Neural crest cell (in vitro differentiated cells): ENCODE data around the gene RAPGEF1. TPM values are rescaled to one million over a fixed set of nuclear protein-coding genes. Genes with fewer than 3 reads are reported as not detected.

ENCODE experiments used
- DNase-seq: peaks from one replicate; pipeline ENCODE4 v3.0.0; 2021; ENCODE audit warnings: low read depth, mixed read lengths, low spot score
- H3K27ac Mint-ChIP-seq: one replicate; pipeline ENCODE4 v1.8.0; 2021; ENCODE audit warnings: mild to moderate bottlenecking, mixed read lengths; ENCODE audit not compliant: unreplicated experiment
- H3K27me3 Mint-ChIP-seq: 2 replicates; pipeline ENCODE4 v1.8.0; 2021; ENCODE audit warnings: low read depth, mild to moderate bottlenecking, mixed read lengths
- H3K36me3 Mint-ChIP-seq: 2 replicates; pipeline ENCODE4 v1.8.0; 2021; ENCODE audit warnings: low read depth, mild to moderate bottlenecking, mixed read lengths
- H3K4me1 Mint-ChIP-seq: 2 replicates; pipeline ENCODE4 v1.8.0; 2021; ENCODE audit warnings: mixed read lengths
- H3K4me3 Mint-ChIP-seq: one replicate; pipeline ENCODE4 v1.8.0; 2021; ENCODE audit warnings: mild to moderate bottlenecking, mixed read lengths
- H3K9me3 Mint-ChIP-seq: 2 replicates; pipeline ENCODE4 v1.8.0; 2021; ENCODE audit warnings: mixed read lengths
- total RNA-seq: library from RNA; stranded (reverse); gene quantifications from 2 replicates; pipeline ENCODE4 v1.2.1, GENCODE V29; 2021
- TF ChIP-seq, protein P1 (sequence below): fragments of 200-600 bp; sonication (generic); conservative IDR thresholded peaks from 2 replicates; pipeline ENCODE4 v1.5.0; 2021; ENCODE audit warnings: antibody characterized with exemption, mild to moderate bottlenecking

Gene RAPGEF1
- total RNA-seq, 1 donor from 2014 or later: 68.1 TPM

DNA sequence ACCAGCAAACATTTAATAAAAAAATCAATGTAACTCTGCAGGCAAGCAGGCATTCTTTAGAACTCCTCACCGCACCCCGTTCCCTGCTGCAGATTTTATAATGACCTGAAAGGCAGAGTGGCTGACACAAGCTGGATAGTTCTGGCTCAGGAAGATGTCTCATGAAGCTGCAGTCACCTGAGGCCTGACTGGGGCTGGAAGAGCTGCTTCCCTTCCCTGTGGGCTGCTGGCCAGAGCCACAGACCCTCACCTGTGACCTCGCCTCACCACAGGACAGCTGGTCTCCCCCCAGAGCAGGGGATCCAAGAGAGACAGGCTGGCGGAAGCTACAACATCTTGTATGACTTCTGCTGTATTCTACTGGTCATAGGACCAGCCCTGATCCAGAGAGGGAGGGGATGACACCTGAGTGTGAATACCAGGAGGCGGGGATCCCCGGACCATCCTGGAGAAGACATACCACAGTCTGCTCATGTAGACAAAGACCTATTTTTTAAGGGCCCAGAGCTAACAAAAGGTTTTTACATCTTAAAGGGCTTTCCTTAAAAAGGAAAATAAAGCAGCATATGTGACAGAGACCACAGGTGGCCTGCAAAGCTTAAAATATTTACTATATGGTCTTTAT, 43.9 kb downstream of the RAPGEF1 start:
- Mint-ChIP-seq H3K27me3 (no peaks in the 10 kb centered on the region), H3K27ac (peak overlapping the region; percentile 9), H3K36me3 (peaks cover 3% of the 10 kb centered on the region), H3K9me3 (no peaks in the 10 kb centered on the region), H3K4me1 (peaks cover 32% of the 10 kb centered on the region), H3K4me3 (no peak overlapping the region)
- TF ChIP-seq, protein P1, sequence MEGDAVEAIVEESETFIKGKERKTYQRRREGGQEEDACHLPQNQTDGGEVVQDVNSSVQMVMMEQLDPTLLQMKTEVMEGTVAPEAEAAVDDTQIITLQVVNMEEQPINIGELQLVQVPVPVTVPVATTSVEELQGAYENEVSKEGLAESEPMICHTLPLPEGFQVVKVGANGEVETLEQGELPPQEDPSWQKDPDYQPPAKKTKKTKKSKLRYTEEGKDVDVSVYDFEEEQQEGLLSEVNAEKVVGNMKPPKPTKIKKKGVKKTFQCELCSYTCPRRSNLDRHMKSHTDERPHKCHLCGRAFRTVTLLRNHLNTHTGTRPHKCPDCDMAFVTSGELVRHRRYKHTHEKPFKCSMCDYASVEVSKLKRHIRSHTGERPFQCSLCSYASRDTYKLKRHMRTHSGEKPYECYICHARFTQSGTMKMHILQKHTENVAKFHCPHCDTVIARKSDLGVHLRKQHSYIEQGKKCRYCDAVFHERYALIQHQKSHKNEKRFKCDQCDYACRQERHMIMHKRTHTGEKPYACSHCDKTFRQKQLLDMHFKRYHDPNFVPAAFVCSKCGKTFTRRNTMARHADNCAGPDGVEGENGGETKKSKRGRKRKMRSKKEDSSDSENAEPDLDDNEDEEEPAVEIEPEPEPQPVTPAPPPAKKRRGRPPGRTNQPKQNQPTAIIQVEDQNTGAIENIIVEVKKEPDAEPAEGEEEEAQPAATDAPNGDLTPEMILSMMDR: no peak
- no peak for DNase-seq

DNA sequence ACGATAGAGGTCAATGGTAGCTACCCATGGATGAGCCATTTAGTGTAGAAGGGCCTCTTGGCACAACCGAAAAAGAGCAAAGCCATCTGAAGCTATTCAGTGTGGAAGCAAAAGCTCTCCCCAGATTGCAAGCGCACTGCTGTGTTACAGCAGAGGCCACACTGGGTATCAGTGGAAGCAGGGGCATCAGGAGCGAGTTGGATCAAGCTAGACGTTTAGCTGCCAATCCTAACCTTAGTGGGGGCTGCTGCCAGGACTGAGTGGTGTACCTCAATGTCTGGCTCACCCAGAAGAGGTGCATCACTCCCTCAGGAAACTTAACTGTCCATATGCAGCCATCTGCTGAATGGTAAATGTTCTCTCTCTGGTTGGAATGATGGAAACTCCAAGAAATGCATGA, 44.5 kb downstream of the RAPGEF1 start:
- Mint-ChIP-seq H3K36me3 (peaks cover 3% of the 10 kb centered on the region), H3K27ac (no peak overlapping the region), H3K4me3 (no peak overlapping the region), H3K9me3 (no peaks in the 10 kb centered on the region), H3K4me1 (peaks cover 32% of the 10 kb centered on the region), H3K27me3 (no peaks in the 10 kb centered on the region)
- no peak for DNase-seq
- TF ChIP-seq, protein P1: no peak

DNA sequence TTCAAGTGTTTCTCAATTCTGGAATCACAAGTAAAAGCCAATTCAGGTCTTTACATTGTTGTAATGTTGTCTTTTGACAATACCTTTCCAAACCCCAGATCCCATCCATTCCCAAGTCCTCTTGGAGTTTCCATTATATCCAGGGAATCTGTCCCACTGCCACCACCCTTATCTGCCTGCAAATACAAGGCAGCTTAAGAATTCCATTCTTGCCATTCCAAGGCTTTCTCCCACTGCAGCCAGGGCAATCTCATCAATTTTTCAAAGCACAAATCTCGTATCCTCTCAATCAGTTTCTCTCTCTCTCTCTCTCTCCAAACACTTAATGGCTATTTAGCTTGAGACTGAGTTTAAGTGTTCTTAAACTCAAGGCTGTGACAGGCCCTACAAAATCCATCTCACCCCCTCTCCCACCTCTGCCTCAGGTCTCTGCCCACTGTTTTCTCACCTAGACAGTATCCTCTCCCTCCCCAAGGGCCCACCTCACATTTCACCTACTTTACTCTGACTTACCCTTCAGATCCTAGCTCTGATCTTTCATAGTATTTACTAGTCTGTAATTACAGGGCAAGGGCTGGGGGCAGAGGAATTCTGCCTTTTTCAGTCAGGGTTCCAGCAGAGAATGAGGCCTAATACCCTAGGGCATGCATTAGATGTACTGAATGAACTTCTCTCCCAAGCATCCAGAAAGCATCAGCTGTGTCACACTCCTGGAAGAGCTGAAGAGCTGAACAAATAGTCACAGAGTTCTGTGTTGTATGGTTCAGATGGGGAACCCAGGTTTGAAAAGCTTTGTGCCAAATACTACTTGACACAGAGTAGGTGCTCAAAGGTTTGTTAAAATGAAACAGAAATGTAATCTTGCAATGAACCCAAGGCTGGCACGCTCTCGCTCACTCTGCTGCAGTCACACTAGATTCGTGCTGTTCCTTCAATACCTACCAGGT, 46.0 kb downstream of the RAPGEF1 start:
- Mint-ChIP-seq H3K9me3 (no peaks in the 10 kb centered on the region), H3K4me3 (no peak overlapping the region), H3K36me3 (no peaks in the 10 kb centered on the region), H3K4me1 (peaks cover 32% of the 10 kb centered on the region), H3K27ac (no peak overlapping the region), H3K27me3 (no peaks in the 10 kb centered on the region)
- DNase-seq: no peak
- TF ChIP-seq, protein P1: no peak

DNA sequence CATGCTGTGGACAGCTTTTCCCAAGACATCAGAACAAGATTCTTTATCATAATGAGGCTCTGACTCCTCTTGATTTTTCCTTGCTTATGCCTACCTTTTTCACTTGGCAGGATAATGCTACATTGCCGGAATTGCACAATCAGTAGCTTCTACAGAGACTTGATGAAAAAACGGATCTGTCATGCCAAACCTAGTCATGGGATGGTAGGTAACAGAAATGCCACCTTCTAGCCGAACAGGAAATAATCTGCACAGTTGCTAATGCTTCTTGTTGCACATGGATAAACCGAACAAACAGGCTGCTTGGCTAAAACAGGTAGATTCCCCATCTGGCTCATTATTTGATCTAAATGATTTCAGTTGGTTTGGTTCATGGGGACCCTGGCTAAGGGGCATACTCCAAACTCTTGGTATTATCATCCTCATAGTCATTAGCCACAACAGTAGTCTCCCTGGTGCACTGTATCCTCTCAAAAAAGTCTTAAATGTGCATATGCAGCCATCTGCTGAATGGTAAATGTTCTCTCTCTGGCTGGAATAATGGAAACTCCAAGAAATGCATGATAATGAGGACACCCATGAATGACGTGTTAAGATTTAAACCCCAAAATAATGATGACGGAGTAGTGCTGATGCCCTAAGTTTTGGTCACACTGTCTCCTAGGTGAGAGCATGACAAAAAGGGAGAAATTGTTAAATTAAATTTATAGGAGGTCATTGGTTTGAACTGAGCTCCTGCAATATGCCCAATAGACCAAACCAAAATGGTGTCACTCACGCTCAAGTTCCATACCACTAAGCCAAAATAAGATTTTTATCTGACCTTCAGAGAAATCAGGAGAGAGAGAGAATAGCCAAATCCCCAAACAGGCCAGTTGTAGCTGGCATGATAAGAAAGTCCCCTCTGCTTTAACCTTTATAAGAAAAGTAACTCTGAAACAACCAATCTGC, 47.0 kb downstream of the RAPGEF1 start:
- H3K4me1 Mint-ChIP-seq: peaks cover 27% of the 10 kb centered on the region
- TF ChIP-seq, protein P1: no peak
- no peak for DNase-seq

DNA sequence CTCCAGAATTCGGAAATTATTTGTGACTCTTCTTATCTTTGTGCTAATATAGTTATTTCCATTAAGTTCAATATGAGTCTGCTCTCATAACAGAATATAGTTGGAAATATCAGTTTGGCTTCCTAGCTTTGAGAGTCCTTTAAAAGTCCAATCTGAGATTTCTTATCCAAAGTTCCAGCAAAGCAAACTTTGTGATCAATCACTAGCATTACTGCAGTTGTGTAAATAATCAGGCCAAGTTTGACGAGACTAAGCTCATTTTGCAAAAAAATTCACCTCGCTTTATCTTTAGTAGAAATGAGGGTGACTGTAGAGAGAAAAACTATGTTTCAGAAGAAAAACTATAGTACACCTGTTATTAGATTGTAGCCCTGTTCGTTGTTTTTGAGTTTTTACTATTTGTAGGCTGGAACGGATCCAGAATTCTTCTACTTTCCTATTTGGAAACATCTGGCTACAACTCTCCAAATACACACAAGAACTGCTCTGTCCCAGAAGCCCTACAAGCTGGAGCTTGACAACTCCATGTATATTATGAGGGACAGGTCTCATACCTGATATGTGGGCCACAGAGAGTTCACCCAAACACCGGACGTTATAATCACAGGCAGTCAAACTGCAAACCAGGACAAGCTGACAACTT, 47.8 kb downstream of the RAPGEF1 start:
- H3K27ac Mint-ChIP-seq: no peak overlapping the region
- no peaks in the 10 kb centered on the region for H3K9me3 Mint-ChIP-seq
- no peaks in the 10 kb centered on the region for H3K36me3 Mint-ChIP-seq
- no peak for DNase-seq
- H3K4me1 Mint-ChIP-seq: peaks cover 24% of the 10 kb centered on the region
- TF ChIP-seq, protein P1: no peak
- H3K4me3 Mint-ChIP-seq: no peak overlapping the region
- H3K27me3 Mint-ChIP-seq: no peaks in the 10 kb centered on the region

More for the DNA sequence above, 47.0 kb downstream of the RAPGEF1 start:
- no peaks in the 10 kb centered on the region for H3K9me3 Mint-ChIP-seq
- H3K4me3 Mint-ChIP-seq: no peak overlapping the region
- no peaks in the 10 kb centered on the region for H3K27me3 Mint-ChIP-seq
- no peaks in the 10 kb centered on the region for H3K36me3 Mint-ChIP-seq
- H3K27ac Mint-ChIP-seq: no peak overlapping the region
